Panc1 (cell line): ENCODE results near the gene GNB1. TPM values are rescaled to one million over a fixed set of nuclear protein-coding genes. Genes with fewer than 3 reads are reported as not detected.

Source experiments
- ATAC-seq: fragments of 200-7000 bp; cut with Tn5 transposase; 2 replicates; pipeline ENCODE4 v1.9.1; 2020; ENCODE audit warnings: mild to moderate bottlenecking, moderate library complexity
- BruUV-seq: library from RNA; stranded (reverse); fragments of 400-500 nt; replicated peaks from 2 replicates; lab custom pipeline; 2021; lab: Mats Ljungman, UMichigan
- CTCF ChIA-PET: fragments of 300-600 bp; sonication (Branson Sonifier 250); formaldehyde crosslinking; loops from one replicate; lab custom pipeline; 2022; ENCODE audit warnings: antibody characterized with exemption; lab: Charles Lee
- POLR2A ChIA-PET: fragments of 300-600 bp; sonication (Branson Sonifier 250); formaldehyde crosslinking; loops from one replicate; lab custom pipeline; 2022; ENCODE audit warnings: antibody characterized with exemption; lab: Charles Lee
- DNase-seq: peaks from one replicate; pipeline ENCODE4 v3.0.0-alpha.2; 2010; ENCODE audit warnings: low read depth, low spot score
- H3K27ac ChIP-seq: 2 replicates; pipeline ENCODE4 v1.5.1; 2011; ENCODE audit warnings: mild to moderate bottlenecking, low read length, inconsistent platforms
- H3K27me3 ChIP-seq: fragments of 200-500 bp; sonication (Bioruptor generic); 2 replicates; pipeline ENCODE4 v1.6.0; 2014; ENCODE audit warnings: low read length, inconsistent platforms; ENCODE audit not compliant: control insufficient read depth, insufficient read depth
- H3K36me3 ChIP-seq: fragments of 200-500 bp; sonication (Bioruptor generic); 2 replicates; pipeline ENCODE4 v1.5.1; 2014; ENCODE audit warnings: inconsistent platforms, mild to moderate bottlenecking, low read length, moderate library complexity; ENCODE audit not compliant: control insufficient read depth, insufficient read depth
- H3K4me1 ChIP-seq: 2 replicates; pipeline ENCODE4 v1.5.1; 2011; ENCODE audit warnings: inconsistent platforms, mild to moderate bottlenecking, low read length, moderate library complexity; ENCODE audit not compliant: control insufficient read depth, insufficient read depth
- H3K4me3 ChIP-seq, 2 experiments: 2 replicates each; pipeline ENCODE4 v1.5.1; 2011 to 2012; ENCODE audit warnings: low read depth in 2 of 2, low read length in 2 of 2, mild to moderate bottlenecking in 2 of 2, inconsistent platforms in 1 of 2, moderate library complexity in 1 of 2
- H3K9me3 ChIP-seq: fragments of 200-500 bp; sonication (Bioruptor generic); 2 replicates; pipeline ENCODE4 v1.5.1; 2014; ENCODE audit warnings: low read depth, mild to moderate bottlenecking, inconsistent platforms, low read length, moderate library complexity; ENCODE audit not compliant: control insufficient read depth, insufficient read depth
- CTCF ChIP-seq: fragments of 450-650 bp; IDR thresholded peaks from 2 replicates; pipeline ENCODE4 v1.5.1; 2017; ENCODE audit warnings: mild to moderate bottlenecking
- POLR2AphosphoS5 ChIP-seq: IDR thresholded peaks from 2 replicates; pipeline ENCODE4 v1.6.1; 2012; ENCODE audit warnings: mild to moderate bottlenecking, low read depth, low read length, moderate library complexity
- REST ChIP-seq, 2 experiments: IDR thresholded peaks; 2 replicates each; pipeline ENCODE4 v1.6.1; 2011 to 2012; ENCODE audit warnings: low read depth in 2 of 2, control low read depth in 1 of 2, low read length in 1 of 2, mild to moderate bottlenecking in 1 of 2, moderate library complexity in 1 of 2; ENCODE audit not compliant: insufficient read depth in 1 of 2
- SIN3A ChIP-seq: IDR thresholded peaks from 2 replicates; pipeline ENCODE4 v1.6.1; 2012; ENCODE audit warnings: low read depth, mild to moderate bottlenecking, low read length, moderate library complexity, borderline replicate concordance; ENCODE audit not compliant: insufficient read depth
- TCF7L2 ChIP-seq: IDR thresholded peaks from 2 replicates; pipeline ENCODE4 v1.6.1; 2011; ENCODE audit warnings: mild to moderate bottlenecking, low read depth, low read length, inconsistent platforms
- in situ Hi-C: cut with HindIII; loops from 2 replicates; pipeline ENCODE4 v1.10.0; 2016; ENCODE audit warnings: low sequenced_read_pairs, low pct_unique_long_range_greater_than_20kb
- intact Hi-C: fragments of 100-400 bp; cut with micrococcal nuclease; formaldehyde crosslinking; loops from one replicate; pipeline ENCODE4 v1.10.0; 2022; ENCODE audit not compliant: unreplicated experiment
- total RNA-seq: library from RNA; stranded (reverse); gene quantifications from one replicate; pipeline ENCODE4 v1.2.1, GENCODE V29; 2021; ENCODE audit not compliant: unreplicated experiment

The GNB1 gene
- total RNA-seq, 1 experiment from 2014 or later: 499 TPM

- Histone ChIP-seq H3K9me3 (no peaks in the 10 kb centered on the region), H3K27me3 (no peaks in the 10 kb centered on the region), H3K4me3 (no peak overlapping the region), H3K27ac (no peak overlapping the region), H3K4me1 (no peaks in the 10 kb centered on the region), H3K36me3 (peaks cover 15% of the 10 kb centered on the region; the same call in 1 of the 2 replicates)
- intact Hi-C loops: no loop called here
- TF ChIP-seq TCF7L2 (no peak), REST (IDR thresholded peaks at IDR 0.05; ENCODE audit: insufficient read depth in 1 of 2, low read depth in 2 of 2, low read length in 1 of 2) (no peak), SIN3A (no peak), POLR2AphosphoS5 (no peak), CTCF (no peak)
- ChIA-PET CTCF (no interaction called here), POLR2A (no interaction called here)
- DNase-seq (no peak), ATAC-seq (no peak; the same call in 1 of the 2 replicates)
- no TSS peak for BruUV-seq
- in situ Hi-C loops: loop anchor here (10.0 kb wide), 1 partner anchor 168 kb away; no protein-coding TSS in a partner anchor
These were observed 64.4 kb downstream of the GNB1 start for GRCh38 chr1:1826356-1827088.

GRCh38 chr1:1825217-1825616, 65.7 kb downstream of the GNB1 start:
- DNase-seq: no peak
- H3K27ac ChIP-seq: no peak overlapping the region
- ChIA-PET POLR2A (no interaction called here), CTCF (no interaction called here)
- in situ Hi-C loops: loop anchor here (10.0 kb wide), 1 partner anchor 170 kb away; no protein-coding TSS in a partner anchor
- H3K36me3 ChIP-seq: peaks cover 25% of the 10 kb centered on the region; the same call in 1 of the 2 replicates
- no peaks in the 10 kb centered on the region for H3K4me1 ChIP-seq
- BruUV-seq: no TSS peak
- intact Hi-C loops: no loop called here
- no peak overlapping the region for H3K4me3 ChIP-seq
- no peaks in the 10 kb centered on the region for H3K9me3 ChIP-seq
- H3K27me3 ChIP-seq: no peaks in the 10 kb centered on the region
- TF ChIP-seq SIN3A: no peak
- TF ChIP-seq POLR2AphosphoS5: no peak
- no peak for TF ChIP-seq CTCF
- TF ChIP-seq TCF7L2: no peak
- no peak for TF ChIP-seq REST (IDR thresholded peaks at IDR 0.05; ENCODE audit: insufficient read depth in 1 of 2, low read depth in 2 of 2, low read length in 1 of 2)
- ATAC-seq: no peak
